Testis (tissue), 2 donors: ENCODE measurements around the gene SEMA6A.

Source experiments
- CTCF ChIP-seq, 3 experiments: fragments of 450-650 bp in 2 of 3; fragments of 200-600 bp in 1 of 3; sonication (generic) in 1 of 3; IDR thresholded peaks; one replicate each; pipeline ENCODE4 v1.5.1; 2016 to 2019; ENCODE audit warnings: antibody characterized with exemption in 3 of 3, mild to moderate bottlenecking in 2 of 3, moderate library complexity in 1 of 3
- POLR2A ChIP-seq: fragments of 450-650 bp; IDR thresholded peaks from one replicate; pipeline ENCODE4 v1.6.1; 2017; ENCODE audit warnings: antibody characterized with exemption, mild to moderate bottlenecking, moderate library complexity

- TF ChIP-seq CTCF (IDR thresholded peaks at IDR 0.05) (no peak), POLR2A (no peak)
Measured at GRCh38 chr5:116612431-116612830, 37.8 kb upstream of the SEMA6A start.
